ENCODE results near the gene CCDC39. TPM values are rescaled to one million over a fixed set of nuclear protein-coding genes. Genes with fewer than 3 reads are reported as not detected.

Gene CCDC39
- not detected in 2 replicates for total RNA-seq

DNA sequence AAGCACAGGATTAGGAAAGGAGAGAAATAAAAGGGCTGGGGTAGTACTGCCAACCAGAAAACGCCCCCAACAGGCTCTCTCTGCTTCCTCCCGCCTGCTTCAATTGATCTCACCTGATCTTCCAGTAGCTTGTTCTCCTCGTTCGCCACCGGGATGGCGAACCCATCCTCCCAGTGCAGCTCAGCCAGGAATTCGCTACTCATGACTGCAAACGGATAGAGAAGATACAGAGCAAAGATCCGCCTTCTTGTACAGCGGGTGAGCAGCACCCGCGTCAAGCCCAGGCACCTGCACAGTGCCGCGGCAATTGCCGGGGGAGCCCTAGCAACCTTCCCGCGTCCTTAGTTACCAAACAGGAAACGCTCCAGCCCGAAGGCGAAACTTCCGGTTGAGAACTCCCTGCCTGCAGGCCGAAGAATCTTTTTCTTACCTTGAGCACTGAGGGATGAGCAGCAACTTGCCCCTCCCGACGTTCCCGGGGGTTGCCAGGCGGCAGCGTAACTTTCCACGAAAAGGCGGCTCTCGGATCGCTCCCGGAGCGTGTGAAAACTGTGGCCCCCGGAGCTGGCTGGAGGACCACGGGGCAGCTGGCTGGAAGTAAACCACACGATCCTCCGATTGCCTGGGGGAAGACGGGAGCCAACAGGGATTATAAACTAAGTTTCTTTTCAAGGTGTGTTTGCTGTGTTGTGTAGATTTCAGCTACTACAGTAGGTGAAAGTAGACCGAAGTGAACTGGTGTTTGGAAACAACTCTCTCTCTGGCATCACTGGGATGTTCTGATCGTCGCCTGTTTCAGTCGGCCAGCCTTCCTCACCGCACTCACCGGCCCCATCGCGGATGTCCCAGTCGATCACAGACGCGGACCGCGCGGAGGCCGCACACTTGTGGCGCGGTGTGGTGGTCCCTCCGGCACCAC is at the start of gene CCDC39:
Gene CCDC39, minus strand, starts transcription at position 312 of the 919 bp plus-strand sequence. Its CDS starts 109 bp downstream, at position 203.

DNA sequence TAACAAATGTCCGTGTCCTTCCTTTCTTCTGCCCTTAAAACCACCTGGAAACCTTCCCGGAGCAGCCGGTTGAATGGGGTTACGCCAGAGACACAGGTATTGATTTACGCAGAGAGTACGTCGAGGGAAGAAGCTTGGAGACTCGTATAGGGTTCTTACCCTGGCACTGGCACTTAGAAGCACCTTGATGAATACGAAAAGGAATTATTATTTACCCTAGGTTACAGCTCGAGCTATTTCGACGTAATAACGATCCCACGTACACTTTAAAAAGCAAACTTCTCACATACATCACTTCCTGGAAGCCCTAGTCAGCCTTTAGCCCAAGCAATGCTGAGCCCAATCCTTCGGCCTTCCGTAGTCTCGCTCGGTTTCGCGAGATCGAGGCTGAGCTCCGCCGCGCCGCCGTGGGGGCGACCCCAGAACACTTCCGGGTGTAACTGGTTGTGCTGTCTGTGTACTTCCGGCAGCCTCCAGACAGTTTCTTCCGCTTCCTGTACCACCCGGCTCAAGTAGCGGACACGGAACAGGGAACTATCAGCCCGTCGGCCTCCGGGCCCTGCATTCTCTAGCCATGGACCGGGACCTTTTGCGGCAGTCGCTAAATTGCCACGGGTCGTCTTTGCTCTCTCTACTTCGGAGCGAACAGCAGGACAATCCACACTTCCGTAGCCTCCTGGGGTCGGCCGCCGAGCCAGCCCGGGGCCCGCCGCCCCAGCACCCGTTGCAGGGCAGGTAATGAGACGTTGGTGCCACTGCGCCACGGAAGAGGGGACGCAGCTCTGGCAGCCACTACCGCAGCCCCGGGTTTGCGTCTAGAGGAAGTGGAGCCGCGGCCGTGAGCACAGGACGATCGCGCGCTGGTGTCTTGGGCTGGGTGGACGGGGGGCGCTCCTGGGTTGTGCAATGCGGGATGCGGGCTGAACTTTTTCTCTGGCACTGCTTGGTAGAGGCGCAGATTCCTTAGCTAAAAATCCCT is 77.3 kb downstream of the CCDC39 start, which contains the start of gene TTC14:
Gene TTC14, plus strand, starts transcription at position 476 of the 979 bp plus-strand sequence. Its CDS starts 99 bp downstream, at position 575.

Other genes with a start within 250 kb of the CCDC39 start
- gene TTC14, start 77.3 kb downstream of the CCDC39 start, total RNA-seq = 20.1 and 21.3 TPM in 2 replicates
- gene FXR1, start 233.2 kb upstream of the CCDC39 start, total RNA-seq = 76.9 and 82.5 TPM in 2 replicates

All from cardiac atrium fibroblast (primary cell).